K562 (cell line): ENCODE measurements around the gene HRH1. TPM values are rescaled to one million over a fixed set of nuclear protein-coding genes. Genes with fewer than 3 reads are reported as not detected.

ENCODE experiments used
- ATAC-seq: fragments of 200-7000 bp; cut with Tn5 transposase; 3 replicates; pipeline ENCODE4 v1.9.1; 2020; ENCODE audit warnings: moderate library complexity
- BruUV-seq: library from RNA; stranded (reverse); fragments of 400-500 nt; replicated peaks from 2 replicates; lab custom pipeline; 2021; lab: Mats Ljungman, UMichigan
- CTCF ChIA-PET: fragments of 300-600 bp; formaldehyde crosslinking; extraction: SDS; loops from one replicate; lab custom pipeline; 2021; ENCODE audit warnings: low intra/inter-chr PET ratio; lab: Yijun Ruan, JAX
- POLR2A ChIA-PET: fragments of 300-600, 350-650 bp; sonication (Branson Sonifier 250); formaldehyde crosslinking; extraction: SDS; loops from one replicate; lab custom pipeline; 2021; ENCODE audit warnings: antibody characterized with exemption, inconsistent platforms; lab: Yijun Ruan, JAX
- DNase-seq, 4 experiments: peaks; one replicate each; pipeline versions ENCODE4 v3.0.0 to v3.0.0-alpha.2; 2011 to 2018; ENCODE audit warnings: low spot score in 3 of 4, mixed read lengths in 3 of 4; ENCODE audit errors: extremely low read depth in 1 of 4
- FAIRE-seq: peaks from 2 replicates; lab custom pipeline; 2011; peaks lifted over from hg19 to GRCh38; lab: Jason Lieb, UNC
- H2AFZ ChIP-seq: 2 replicates; pipeline ENCODE4 v1.6.0; 2011; ENCODE audit warnings: low read depth, low read length, control low read depth, inconsistent platforms
- H3K27ac ChIP-seq: fragments of 200-600 bp; 3 replicates; pipeline ENCODE4 v1.8.0; 2011; ENCODE audit warnings: low read depth, mild to moderate bottlenecking, control low read depth, inconsistent platforms, low read length, moderate library complexity, mixed read lengths; ENCODE audit errors: extremely low read depth
- H3K27me3 ChIP-seq, 2 experiments: fragments of 300-600 bp in 1 of 2; 2 replicates in 1 of 2; 3 replicates in 1 of 2; pipeline versions ENCODE4 v1.6.0 to v1.8.0; 2011; ENCODE audit warnings: inconsistent platforms in 2 of 2, low read length in 2 of 2, mild to moderate bottlenecking in 1 of 2, mixed read lengths in 1 of 2, moderate library complexity in 1 of 2; ENCODE audit not compliant: control insufficient read depth in 2 of 2, insufficient read depth in 2 of 2
- H3K36me3 ChIP-seq: fragments of 300-600 bp; 3 replicates; pipeline ENCODE4 v1.8.0; 2011; ENCODE audit warnings: mild to moderate bottlenecking, low read length, inconsistent platforms; ENCODE audit not compliant: control insufficient read depth, insufficient read depth
- H3K4me1 ChIP-seq, 2 experiments: fragments of 200-600 bp in 1 of 2; replicated peaks in 1 of 2; 2 replicates in 1 of 2; 3 replicates in 1 of 2; pipeline versions ENCODE4 v1.5.1 to v1.8.0; 2011; ENCODE audit warnings: inconsistent platforms in 2 of 2, low read length in 2 of 2, mild to moderate bottlenecking in 1 of 2, mixed read lengths in 1 of 2, moderate library complexity in 1 of 2; ENCODE audit not compliant: control insufficient read depth in 2 of 2, insufficient read depth in 2 of 2
- H3K4me2 ChIP-seq: 2 replicates; pipeline ENCODE4 v1.6.1; 2011; ENCODE audit warnings: low read length, control low read depth, inconsistent platforms, mixed read lengths; ENCODE audit not compliant: insufficient read depth
- H3K4me3 ChIP-seq: fragments of 200-600 bp; sonication (generic), shearing (Covaris generic); 2 replicates; pipeline ENCODE4 v1.5.1; 2016; ENCODE audit warnings: control low read depth, inconsistent platforms
- H3K79me2 ChIP-seq: fragments of 200-600 bp; 3 replicates; pipeline ENCODE4 v1.8.0; 2011; ENCODE audit warnings: low read length, inconsistent platforms; ENCODE audit not compliant: control insufficient read depth, insufficient read depth
- H3K9ac ChIP-seq, 2 experiments: 2 replicates each; pipeline versions ENCODE4 v1.6.0 to v1.6.1; 2011; ENCODE audit warnings: low read depth in 2 of 2, low read length in 2 of 2, control low read depth in 1 of 2, inconsistent platforms in 1 of 2, mild to moderate bottlenecking in 1 of 2, mixed read lengths in 1 of 2; ENCODE audit not compliant: insufficient read depth in 1 of 2
- H3K9me1 ChIP-seq: one replicate; pipeline ENCODE4 v1.6.0; 2011; ENCODE audit warnings: inconsistent platforms, mild to moderate bottlenecking, low read length, moderate library complexity; ENCODE audit not compliant: control insufficient read depth, insufficient read depth
- H3K9me3 ChIP-seq: replicated peaks from 2 replicates; pipeline ENCODE4 v1.5.1; 2011; ENCODE audit warnings: low read depth, low read length, inconsistent platforms; ENCODE audit not compliant: control insufficient read depth, insufficient read depth
- H4K20me1 ChIP-seq: replicated peaks from 2 replicates; pipeline ENCODE4 v1.6.1; 2011; ENCODE audit warnings: low read length, inconsistent platforms, mixed read lengths; ENCODE audit not compliant: control insufficient read depth, insufficient read depth
- NONO ChIP-seq, 2 experiments: fragments of 200-400 bp in 1 of 2; fragments of 450-650 bp in 1 of 2; formaldehyde crosslinking in 1 of 2; IDR thresholded peaks; 2 replicates each; pipeline ENCODE4 v1.6.1; 2017; ENCODE audit warnings: low read depth in 2 of 2, mild to moderate bottlenecking in 2 of 2, moderate library complexity in 2 of 2, low read length in 1 of 2
- RBFOX2 ChIP-seq: fragments of 200-400 bp; formaldehyde crosslinking; IDR thresholded peaks from 2 replicates; pipeline ENCODE4 v1.6.1; 2017; ENCODE audit warnings: low read depth, mild to moderate bottlenecking, low read length, moderate library complexity
- RFX5 ChIP-seq: IDR thresholded peaks from 2 replicates; pipeline ENCODE4 v1.6.1; 2011; ENCODE audit warnings: low read depth, mild to moderate bottlenecking, improper control_type of control experiment, low read length
- TSC22D4 ChIP-seq: fragments of 450-650 bp; IDR thresholded peaks from 2 replicates; pipeline ENCODE4 v1.6.1; 2016; ENCODE audit warnings: missing genetic modification characterization, missing biosample characterization, control low read depth
- ZNF589 ChIP-seq: fragments of 200-800 bp; sonication (Bioruptor generic); IDR thresholded peaks from 2 replicates; pipeline ENCODE4 v1.6.1; 2016; ENCODE audit warnings: low read depth, missing genetic modification characterization, missing compliant biosample characterization
- WGBS: fragments of 100-300 bp; shearing (Covaris generic); methylation state at CpG from one replicate; pipeline ENCODE4 v1.1.6; 2016; ENCODE audit warnings: low coverage, mixed read lengths; ENCODE audit not compliant: insufficient coverage; ENCODE audit errors: missing lambda C conversion rate; 5-methylcytosine and 5-hydroxymethylcytosine counted together
- in situ Hi-C: fragments of 300-500 bp; cut with MboI; formaldehyde crosslinking; loops from 4 replicates; pipeline ENCODE4 v1.15.0; 2018; ENCODE audit warnings: inconsistent platforms, mixed read lengths
- intact Hi-C: fragments of 100-400 bp; cut with micrococcal nuclease; formaldehyde crosslinking; loops from 2 replicates; pipeline ENCODE4 v1.14.2; 2022
- polyA plus RNA-seq, 8 experiments: library from polyadenylated mRNA; depleted of rRNA in 4 of 8; stranded (reverse) in 5 of 8; unstranded in 3 of 8; fragments of >200 nt; fragmentation: Nextera tagmentation in 2 of 8; fragmentation: Illumina TruSeq in 1 of 8; extraction: Ambion mirVana in 2 of 8; extraction: Trizol in 1 of 8; gene quantifications; 2 replicates each; pipeline versions ENCODE4 v1.2.1 to v1.2.3, GENCODE V29; 2011 to 2014; ENCODE audit warnings: inconsistent platforms in 1 of 8, missing spikeins in 1 of 8
- total RNA-seq, 7 experiments: library from RNA; depleted of rRNA in 6 of 7; stranded (reverse); fragments of >200 nt in 6 of 7; fragmentation: Illumina TruSeq in 2 of 7; extraction: Trizol in 2 of 7; gene quantifications; 2 replicates each; pipeline versions ENCODE4 v1.2.1 to v1.2.3, GENCODE V29; 2011 to 2021; ENCODE audit warnings: low replicate concordance in 1 of 7

The HRH1 gene
- total and polyA plus RNA-seq, 9 of the 15 experiments (the other 6 are each of a cell fraction or from before 2014, with no cell fraction given), result 0.03 to 0.15 (median 0.06) TPM; not detected in 1

GRCh38 chr3:11137627-11137959, 16.7 kb upstream of the HRH1 start:
- Histone ChIP-seq H2AFZ (no peak overlapping the region), H3K4me1 (no peaks in the 10 kb centered on the region; a peak in 1 of 5 replicates), H3K4me3 (no peak overlapping the region), H3K79me2 (no peaks in the 10 kb centered on the region), H4K20me1 (no peaks in the 10 kb centered on the region), H3K9me3 (no peaks in the 10 kb centered on the region), H3K9me1 (no peaks in the 10 kb centered on the region), H3K9ac (no peak overlapping the region), H3K4me2 (no peak overlapping the region; the same call in 1 of the 2 replicates), H3K27me3 (peaks cover 5 to 18% of the 10 kb centered on the region in 2 experiments; a peak in 3 of 5 replicates), H3K27ac (no peak overlapping the region), H3K36me3 (no peaks in the 10 kb centered on the region)
- CTCF ChIA-PET, result no interaction called here
- no peak for TF ChIP-seq NONO (IDR thresholded peaks at IDR 0.05; ENCODE audit: low read depth in 2 of 2, low read length in 1 of 2)
- no peak for TF ChIP-seq RFX5
- TF ChIP-seq TSC22D4 (tag), result no peak
- intact Hi-C loops (no loop called here), in situ Hi-C loops (no loop called here)
- 2% methylated on average over 6 of the region's 6 CpGs for WGBS
- FAIRE-seq (no peak), ATAC-seq (no peak), DNase-seq (no peak)
- POLR2A ChIA-PET, result no interaction called here
- BruUV-seq, result no TSS peak

DNA sequence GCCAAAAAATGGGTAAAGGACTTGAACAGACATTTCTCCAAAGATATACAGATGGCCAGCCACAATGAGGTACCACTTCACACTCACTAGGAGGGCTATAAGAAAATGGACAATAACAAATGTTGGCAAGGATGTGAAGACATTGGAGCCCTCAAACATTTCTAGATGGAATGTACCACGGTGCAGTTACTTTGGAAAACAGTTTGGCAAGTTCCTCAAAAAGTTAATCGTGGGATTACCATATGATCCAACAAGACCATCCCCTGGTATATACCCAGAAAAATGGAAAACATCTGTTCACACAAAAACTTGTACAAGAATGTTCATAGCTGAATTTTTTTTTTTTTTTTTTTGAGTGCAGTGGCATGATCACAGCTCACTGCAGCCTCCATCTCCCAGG, 15.9 kb upstream of the HRH1 start:
- ChIA-PET POLR2A (no interaction called here), CTCF (no interaction called here)
- no peak overlapping the region for H3K4me2 ChIP-seq
- in situ Hi-C loops (no loop called here), intact Hi-C loops (no loop called here)
- no peak overlapping the region for H3K4me3 ChIP-seq
- no peaks in the 10 kb centered on the region for H3K9me3 ChIP-seq
- no peak overlapping the region for H2AFZ ChIP-seq
- H4K20me1 ChIP-seq, result no peaks in the 10 kb centered on the region
- no peak overlapping the region for H3K9ac ChIP-seq
- no peak overlapping the region for H3K27ac ChIP-seq
- H3K79me2 ChIP-seq, result no peaks in the 10 kb centered on the region
- no peak for DNase-seq
- FAIRE-seq, result no peak
- H3K36me3 ChIP-seq, result no peaks in the 10 kb centered on the region
- H3K27me3 ChIP-seq, result peaks cover 5 to 18% of the 10 kb centered on the region in 2 experiments; a peak in 3 of 5 replicates
- TF ChIP-seq ZNF589 (CRISPR knock-in tag), result no peak
- TF ChIP-seq RBFOX2, result no peak
- ATAC-seq, result no peak
- no TSS peak for BruUV-seq
- no peaks in the 10 kb centered on the region for H3K9me1 ChIP-seq
- H3K4me1 ChIP-seq, result no peaks in the 10 kb centered on the region; a peak in 1 of 5 replicates
- 0% methylated on average over 2 of the region's 2 CpGs for WGBS
